Middle frontal gyrus (tissue), 1 donor: ENCODE results near the gene NUTM2E.
"Not testable (repeated sequence)": the region's sequence is repeated elsewhere in the genome, so short reads cannot be mapped to it uniquely, and the experiment has no call there.

Experiments
- DNase-seq: peaks from one replicate; pipeline ENCODE4 v3.0.0-alpha.2; 2015; ENCODE audit warnings: low spot score; ENCODE audit errors: extremely low spot score

The NUTM2E gene

GRCh38 chr10:79826496-79827215 lies at the start of gene NUTM2E:
TSS of gene NUTM2E (plus strand) at chr10:79826739. CDS start at chr10:79841741, 15,002 bp downstream.
- peak; percentile 44 for DNase-seq

- not testable (repeated sequence) for DNase-seq
These were observed 48.5 kb upstream of the NUTM2E start for GRCh38 chr10:79777997-79778396.

GRCh38 chr10:79779310-79779938 lies 47.1 kb upstream of the NUTM2E start:
- not testable (repeated sequence) for DNase-seq

GRCh38 chr10:79779992-79780391 lies 46.5 kb upstream of the NUTM2E start:
- DNase-seq, result not testable (repeated sequence)

GRCh38 chr10:79781584-79781983 lies 45.0 kb upstream of the NUTM2E start:
- not testable (repeated sequence) for DNase-seq

- not testable (repeated sequence) for DNase-seq
These were observed 39.0 kb upstream of the NUTM2E start for GRCh38 chr10:79787455-79787952.

GRCh38 chr10:79789351-79789750 lies 37.2 kb upstream of the NUTM2E start:
- not testable (repeated sequence) for DNase-seq

GRCh38 chr10:79791906-79792517 lies 34.5 kb upstream of the NUTM2E start:
- DNase-seq, result not testable (repeated sequence)

GRCh38 chr10:79799337-79799736 lies 27.2 kb upstream of the NUTM2E start:
- DNase-seq, result not testable (repeated sequence)

GRCh38 chr10:79805857-79806256 lies 20.7 kb upstream of the NUTM2E start:
- DNase-seq, result not testable (repeated sequence)

GRCh38 chr10:79811895-79812294 lies 14.6 kb upstream of the NUTM2E start:
- not testable (repeated sequence) for DNase-seq

- not testable (repeated sequence) for DNase-seq
These were observed 10.2 kb upstream of the NUTM2E start for GRCh38 chr10:79816290-79816689.

- not testable (repeated sequence) for DNase-seq
These were observed 3.2 kb upstream of the NUTM2E start for GRCh38 chr10:79823387-79823786.

- not testable (repeated sequence) for DNase-seq
These were observed 940 bp upstream of the NUTM2E start for GRCh38 chr10:79825587-79826011.

- DNase-seq, result not testable (repeated sequence)
These were observed 426 bp upstream of the NUTM2E start for GRCh38 chr10:79826131-79826495.

- not testable (repeated sequence) for DNase-seq
These were observed 7.3 kb downstream of the NUTM2E start for GRCh38 chr10:79833833-79834232.

- not testable (repeated sequence) for DNase-seq
These were observed 9.4 kb downstream of the NUTM2E start for GRCh38 chr10:79835891-79836290.

- not testable (repeated sequence) for DNase-seq
These were observed 10.4 kb downstream of the NUTM2E start for GRCh38 chr10:79836891-79837290.

- not testable (repeated sequence) for DNase-seq
These were observed 11.9 kb downstream of the NUTM2E start for GRCh38 chr10:79838441-79838840.

- DNase-seq, result not testable (repeated sequence)
These were observed 26.8 kb downstream of the NUTM2E start for GRCh38 chr10:79853191-79853854.

- not testable (repeated sequence) for DNase-seq
These were observed 35.7 kb downstream of the NUTM2E start for GRCh38 chr10:79862269-79862668.
